HepG2 (cell line): Measurements from ENCODE around the gene HID1. TPM values are rescaled to one million over a fixed set of nuclear protein-coding genes. Genes with fewer than 3 reads are reported as not detected.

Experiments
- ATAC-seq: fragments of 200-7000 bp; cut with Tn5 transposase; 3 replicates; pipeline ENCODE4 v1.9.1; 2020; ENCODE audit warnings: mild to moderate bottlenecking, moderate library complexity
- BruUV-seq: library from RNA; stranded (reverse); fragments of 400-500 nt; replicated peaks from 2 replicates; lab custom pipeline; 2021; lab: Mats Ljungman, UMichigan
- CTCF ChIA-PET: fragments of 300-600 bp; formaldehyde crosslinking; extraction: SDS; loops from one replicate; lab custom pipeline; 2021; ENCODE audit warnings: low total read pairs, inconsistent platforms, low intra/inter-chr PET ratio; lab: Yijun Ruan, JAX
- POLR2A ChIA-PET: fragments of 350-600 bp; sonication (Branson Sonifier 250); formaldehyde crosslinking; loops from one replicate; lab custom pipeline; 2020; ENCODE audit warnings: antibody characterized with exemption, inconsistent platforms; lab: Yijun Ruan, JAX
- DNase-seq: peaks from one replicate; pipeline ENCODE4 v3.0.0-alpha.2; 2015; ENCODE audit warnings: low spot score
- FAIRE-seq: peaks from 3 replicates; lab custom pipeline; 2011; peaks lifted over from hg19 to GRCh38; lab: Jason Lieb, UNC
- H2AFZ ChIP-seq: one replicate; pipeline ENCODE4 v1.6.1; 2011; ENCODE audit warnings: low read length, inconsistent platforms
- H3K27ac ChIP-seq: fragments of 300-600 bp; 3 replicates; pipeline ENCODE4 v1.8.0; 2011; ENCODE audit warnings: mixed run types, mild to moderate bottlenecking, mixed read lengths, low read length, inconsistent platforms; ENCODE audit not compliant: insufficient read depth; ENCODE audit errors: extremely low read length
- H3K27me3 ChIP-seq, 2 experiments: fragments of 200-600 bp in 1 of 2; 2 replicates in 1 of 2; 3 replicates in 1 of 2; pipeline versions ENCODE4 v1.6.0 to v1.8.0; 2011; ENCODE audit warnings: low read length in 2 of 2, mild to moderate bottlenecking in 2 of 2, moderate library complexity in 2 of 2, inconsistent platforms in 1 of 2; ENCODE audit not compliant: insufficient read depth in 2 of 2, control insufficient read depth in 1 of 2
- H3K36me3 ChIP-seq, 2 experiments: fragments of 200-600 bp in 1 of 2; replicated peaks in 1 of 2; 2 replicates in 1 of 2; 3 replicates in 1 of 2; pipeline versions ENCODE4 v1.5.1 to v1.8.0; 2011; ENCODE audit warnings: low read length in 2 of 2, inconsistent platforms in 1 of 2; ENCODE audit not compliant: insufficient read depth in 2 of 2, control insufficient read depth in 1 of 2
- H3K4me1 ChIP-seq: 2 replicates; pipeline ENCODE4 v1.5.1; 2012; ENCODE audit warnings: low read length, inconsistent platforms; ENCODE audit not compliant: insufficient read depth
- H3K4me2 ChIP-seq: 2 replicates; pipeline ENCODE4 v1.6.0; 2011; ENCODE audit warnings: low read depth, low read length, inconsistent platforms
- H3K4me3 ChIP-seq, 3 experiments: fragments of 200-600 bp in 1 of 3; sonication (generic), shearing (Covaris generic) in 1 of 3; replicated peaks in 1 of 3; 2 replicates each; pipeline ENCODE4 v1.5.1; 2011 to 2016; ENCODE audit warnings: low read length in 3 of 3, inconsistent platforms in 2 of 3, low read depth in 2 of 3, mild to moderate bottlenecking in 2 of 3, control low read depth in 1 of 3, mixed read lengths in 1 of 3; ENCODE audit not compliant: insufficient read depth in 1 of 3
- H3K79me2 ChIP-seq: one replicate; pipeline ENCODE4 v1.6.1; 2011; ENCODE audit warnings: low read length, inconsistent platforms; ENCODE audit not compliant: insufficient read depth
- H3K9ac ChIP-seq: 2 replicates; pipeline ENCODE4 v1.6.0; 2011; ENCODE audit warnings: mild to moderate bottlenecking, low read depth, low read length, inconsistent platforms; ENCODE audit not compliant: insufficient read depth
- H3K9me3 ChIP-seq: 2 replicates; pipeline ENCODE4 v1.5.1; 2012; ENCODE audit warnings: mild to moderate bottlenecking, low read length
- H4K20me1 ChIP-seq: 2 replicates; pipeline ENCODE4 v1.6.0; 2011; ENCODE audit warnings: inconsistent platforms, mild to moderate bottlenecking, low read length, moderate library complexity; ENCODE audit not compliant: insufficient read depth
- AGO1 ChIP-seq: fragments of 200-400 bp; formaldehyde crosslinking; IDR thresholded peaks from 2 replicates; pipeline ENCODE4 v1.6.1; 2017; ENCODE audit warnings: mild to moderate bottlenecking, low read depth, low read length, moderate library complexity; ENCODE audit not compliant: poor library complexity, severe bottlenecking
- BCL6 ChIP-seq: IDR thresholded peaks from 2 replicates; pipeline ENCODE4 v1.6.1; 2016; ENCODE audit warnings: missing genetic modification reagents, missing compliant biosample characterization
- CENPX ChIP-seq: sonication (generic); formaldehyde crosslinking; IDR thresholded peaks from 2 replicates; pipeline ENCODE4 v1.9.0; 2021; ENCODE audit warnings: mild to moderate bottlenecking, missing genetic modification reagents, moderate library complexity
- CTCF ChIP-seq: sonication (generic); formaldehyde crosslinking; IDR thresholded peaks from 2 replicates; pipeline ENCODE4 v1.5.0; 2020; ENCODE audit warnings: mild to moderate bottlenecking, missing genetic modification reagents, moderate library complexity
- DBP ChIP-seq: sonication (generic); formaldehyde crosslinking; IDR thresholded peaks from 2 replicates; pipeline ENCODE4 v1.4.0; 2020; ENCODE audit warnings: missing genetic modification reagents; ENCODE audit errors: not compliant biosample characterization
- ELF1 ChIP-seq: sonication (generic); formaldehyde crosslinking; IDR thresholded peaks from 2 replicates; pipeline ENCODE4 v1.4.0; 2020; ENCODE audit warnings: missing genetic modification reagents
- ETV5 ChIP-seq: IDR thresholded peaks from 2 replicates; pipeline ENCODE4 v1.6.1; 2018; ENCODE audit warnings: missing biosample characterization, missing genetic modification reagents, inconsistent platforms, borderline replicate concordance
- KAT2B ChIP-seq: fragments of 150-350 bp; IDR thresholded peaks from 2 replicates; pipeline ENCODE4 v1.6.1; 2014; ENCODE audit warnings: low read depth, low read length, borderline replicate concordance
- MAFK ChIP-seq, 2 experiments: IDR thresholded peaks in 1 of 2; conservative IDR thresholded peaks in 1 of 2; 2 replicates each; pipeline ENCODE4 v1.6.1; 2011; ENCODE audit warnings: improper control_type of control experiment in 2 of 2, low read length in 2 of 2
- MXD4 ChIP-seq: IDR thresholded peaks from 2 replicates; pipeline ENCODE4 v1.6.1; 2016; ENCODE audit warnings: mild to moderate bottlenecking, missing biosample characterization, missing genetic modification reagents
- TFAP4 ChIP-seq: sonication (generic); IDR thresholded peaks from 2 replicates; pipeline ENCODE4 v1.6.1; 2016; ENCODE audit warnings: low read depth, borderline replicate concordance
- THAP7 ChIP-seq: sonication (generic); formaldehyde crosslinking; IDR thresholded peaks from 2 replicates; pipeline ENCODE4 v1.8.1; 2023; ENCODE audit warnings: mild to moderate bottlenecking, missing genetic modification reagents
- ZNF124 ChIP-seq: sonication (generic); formaldehyde crosslinking; IDR thresholded peaks from 2 replicates; pipeline ENCODE4 v1.4.0; 2020; ENCODE audit warnings: missing genetic modification reagents
- ZNF253 ChIP-seq: sonication (generic); formaldehyde crosslinking; IDR thresholded peaks from 2 replicates; pipeline ENCODE4 v1.8.0; 2022; ENCODE audit warnings: mild to moderate bottlenecking, missing genetic modification reagents, borderline replicate concordance
- ZNF296 ChIP-seq: sonication (generic); formaldehyde crosslinking; conservative IDR thresholded peaks from 2 replicates; pipeline ENCODE4 v1.5.0; 2020; ENCODE audit warnings: mild to moderate bottlenecking, missing genetic modification reagents
- ZNF30 ChIP-seq: sonication (generic); formaldehyde crosslinking; IDR thresholded peaks from 2 replicates; pipeline ENCODE4 v1.5.0; 2020; ENCODE audit warnings: mild to moderate bottlenecking, missing genetic modification reagents
- ZNF337 ChIP-seq: sonication (generic); formaldehyde crosslinking; IDR thresholded peaks from 2 replicates; pipeline ENCODE4 v1.5.1; 2020; ENCODE audit warnings: missing genetic modification reagents, low read depth, mild to moderate bottlenecking, borderline replicate concordance
- ZNF670 ChIP-seq: sonication (generic); formaldehyde crosslinking; IDR thresholded peaks from 2 replicates; pipeline ENCODE4 v1.8.0; 2022; ENCODE audit warnings: mild to moderate bottlenecking, missing genetic modification reagents, borderline replicate concordance
- WGBS: methylation state at CpG from one replicate; pipeline ENCODE4 v1.1.6; 2017; ENCODE audit warnings: low lambda C conversion rate; 5-methylcytosine and 5-hydroxymethylcytosine counted together
- in situ Hi-C: cut with HindIII; loops from 2 replicates; pipeline ENCODE4 v1.10.0; 2017; ENCODE audit warnings: low pct_unique_long_range_greater_than_20kb; ENCODE audit not compliant: extremely low pct_ligation_motif_present
- intact Hi-C: fragments of 100-400 bp; cut with micrococcal nuclease; formaldehyde crosslinking; loops from one replicate; pipeline ENCODE4 v1.10.0; 2022; ENCODE audit not compliant: unreplicated experiment
- polyA plus RNA-seq, 8 experiments: library from polyadenylated mRNA; depleted of rRNA in 3 of 8; stranded (reverse) in 7 of 8; unstranded in 1 of 8; fragments of >200 nt; fragmentation: Illumina TruSeq in 4 of 8; extraction: Trizol in 4 of 8; gene quantifications; 2 replicates each; pipeline versions ENCODE4 v1.2.1 to v1.2.3, GENCODE V29; 2011 to 2016; ENCODE audit warnings: low read depth in 4 of 8, missing spikeins in 1 of 8, mixed read lengths in 1 of 8; ENCODE audit not compliant: insufficient read depth in 1 of 8
- total RNA-seq, 5 experiments: library from RNA; depleted of rRNA; stranded (reverse); fragments of >200 nt; fragmentation: Illumina TruSeq; extraction: Trizol; gene quantifications; 2 replicates each; pipeline ENCODE4 v1.2.3, GENCODE V29; 2016; ENCODE audit warnings: low read depth in 1 of 5

Gene HID1
- total and polyA plus RNA-seq, 2 of the 13 experiments (the other 11 are each of a cell fraction or from before 2014, with no cell fraction given), result 2.1 to 10.6 TPM

- Histone ChIP-seq H3K4me2 (peak overlapping the region; percentile 94), H3K79me2 (no peaks in the 10 kb centered on the region), H3K27me3 (peaks cover 0 to 16% of the 10 kb centered on the region in 2 experiments; a peak in 3 of 5 replicates), H3K27ac (peak overlapping the region; percentile 29), H3K9me3 (no peaks in the 10 kb centered on the region), H3K4me3 (peak overlapping the region; percentile 72 to 88 (median 76)), H4K20me1 (no peaks in the 10 kb centered on the region), H3K36me3 (no peaks in the 10 kb centered on the region), H3K9ac (peak overlapping the region; percentile 68), H2AFZ (peak overlapping the region; percentile 70), H3K4me1 (peaks cover 32% of the 10 kb centered on the region)
- in situ Hi-C loops, result no loop called here
- DNase-seq, result peak; percentile 72
- peak; percentile 97 for ATAC-seq
- WGBS, result 1% methylated on average over 18 of the region's 61 CpGs
- TSS peak; percentile 75 for BruUV-seq
- POLR2A ChIA-PET, result interaction anchor here (0.7 to 3.0 kb wide), 8 partner anchors 9 to 53 kb away, joined by 3 to 32 read pairs (median 4); partner anchors contain the start of genes HID1 and MRPL58
- peak; percentile 23 for FAIRE-seq
- CTCF ChIA-PET, result no interaction called here
- intact Hi-C loops, result loop anchor here (1.0 to 2.0 kb wide), 2 partner anchors 21 to 53 kb away; no protein-coding TSS in a partner anchor
- peak; percentile 62 for TF ChIP-seq CTCF
- peak; percentile 78 for TF ChIP-seq DBP (CRISPR knock-in tag)
- peak; percentile 86; the same call in 1 of the 2 replicates for TF ChIP-seq ZNF337 (CRISPR knock-in tag)
- TF ChIP-seq CENPX, result no peak
- TF ChIP-seq MXD4 (CRISPR knock-in tag), result peak; percentile 80; the same call in 1 of the 2 replicates
- 0 out of 2 replicates have a peak, but pooled peaks have one; percentile 72 for TF ChIP-seq ZNF30 (CRISPR knock-in tag)
- TF ChIP-seq BCL6, result peak; percentile 52
- peak; percentile 79; the same call in 1 of the 2 replicates for TF ChIP-seq ZNF253
- peak; percentile 68; the same call in 1 of the 2 replicates for TF ChIP-seq ZNF296 (CRISPR knock-in tag)
- TF ChIP-seq ELF1 (CRISPR knock-in tag), result peak; percentile 47; the same call in 1 of the 2 replicates
- TF ChIP-seq AGO1, result peak; percentile 75
- peak; percentile 55; the same call in 1 of the 2 replicates for TF ChIP-seq TFAP4
- TF ChIP-seq KAT2B, result no peak
- 0 out of 2 replicates have a peak, but pooled peaks have one; percentile 73 for TF ChIP-seq THAP7 (CRISPR knock-in tag)
- TF ChIP-seq ZNF124, result peak; percentile 50
- TF ChIP-seq MAFK (conservative IDR thresholded peaks at IDR 0.05 in 1 of 2, IDR thresholded peaks at IDR 0.05 in 1 of 2; ENCODE audit: low read length in 2 of 2), result no peak
- TF ChIP-seq ZNF670 (CRISPR knock-in tag), result peak; percentile 71
- peak; percentile 92 for TF ChIP-seq ETV5
Observed at GRCh38 chr17:74981979-74982662, 9.6 kb upstream of the HID1 start.
